ENCODE data around the gene SLC29A2. TPM values are rescaled to one million over a fixed set of nuclear protein-coding genes. Genes with fewer than 3 reads are reported as not detected.

SLC29A2 gene
- total and polyA plus RNA-seq, 2 of the 8 experiments (the other 6 are each of a cell fraction or from before 2014, with no cell fraction given): 29.3 to 31.6 TPM

- CTCF ChIA-PET (ENCODE audit: partially characterized antibody): interaction anchor here (1.1 to 11.7 kb wide), 8 partner anchors 8 to 45 kb away, joined by 3 to 242 read pairs (median 4); partner anchors contain the start of gene RIN1
- no peak overlapping the region for H2AK5ac ChIP-seq (ENCODE audit: low read depth, low read length)
- POLR2A ChIA-PET (ENCODE audit: partially characterized antibody): interaction anchor here (0.8 to 3.5 kb wide), 10 partner anchors 8 to 54 kb away, joined by 3 to 19 read pairs (median 5); partner anchors contain the start of gene BRMS1
Measured at GRCh38 chr11:66318600-66318970, 53.0 kb downstream of the SLC29A2 start.

More at GRCh38 chr11:66318600-66318970, 53.0 kb downstream of the SLC29A2 start:
- H3K4me3 ChIP-seq (ENCODE audit: extremely low read depth in 1 of 4, insufficient read depth in 2 of 4, low read depth in 3 of 4, low read length in 4 of 4): no peak overlapping the region
- no peaks in the 10 kb centered on the region for H3K79me1 ChIP-seq (ENCODE audit: low read depth, low read length)
- H3K79me2 ChIP-seq (ENCODE audit: control insufficient read depth in 1 of 2, insufficient read depth in 2 of 2, low read length in 2 of 2): no peaks in the 10 kb centered on the region
- H4K8ac ChIP-seq (ENCODE audit: extremely low read depth, insufficient read depth, low read length): no peak overlapping the region
- FAIRE-seq (no peak), DNase-seq (ENCODE audit: low read depth in 1 of 2, low spot score in 2 of 2) (no peak)
- no peak overlapping the region for H3K27ac ChIP-seq (ENCODE audit: low read depth, low read length)
- H3K9me3 ChIP-seq (ENCODE audit: insufficient read depth in 2 of 2, low read depth in 1 of 2, low read length in 1 of 2): no peaks in the 10 kb centered on the region
- no peak for TF ChIP-seq ATF3 (IDR thresholded peaks at IDR 0.05; ENCODE audit: insufficient read depth, low read depth, low read length)
- TF ChIP-seq JUN (IDR thresholded peaks at IDR 0.05; ENCODE audit: low read depth, low read length): no peak
- TF ChIP-seq PHF8 (conservative IDR thresholded peaks at IDR 0.05; ENCODE audit: low read depth, low read length): no peak
- no peak for TF ChIP-seq CBX5 (IDR thresholded peaks at IDR 0.05; ENCODE audit: low read depth, low read length)
- TF ChIP-seq GTF2F1 (IDR thresholded peaks at IDR 0.05; ENCODE audit: borderline replicate concordance, low read depth, low read length): no peak
- no peak for TF ChIP-seq BRCA1 (IDR thresholded peaks at IDR 0.05; ENCODE audit: low read depth, low read length)
- no peak for TF ChIP-seq JUND (IDR thresholded peaks at IDR 0.05; ENCODE audit: low read length)
- TF ChIP-seq SP1 (IDR thresholded peaks at IDR 0.05; ENCODE audit: low read depth, low read length): no peak
- no peak for TF ChIP-seq MAFK (IDR thresholded peaks at IDR 0.05; ENCODE audit: low read depth, low read length)
- TF ChIP-seq SIN3A (conservative IDR thresholded peaks at IDR 0.05 in 1 of 2, IDR thresholded peaks at IDR 0.05 in 1 of 2; ENCODE audit: low read depth in 1 of 2, low read length in 2 of 2): no peak
- TF ChIP-seq CHD1 (IDR thresholded peaks at IDR 0.05; ENCODE audit: low read depth, low read length): no peak
- TF ChIP-seq SP2 (IDR thresholded peaks at IDR 0.05; ENCODE audit: low read length): no peak
- H3K56ac ChIP-seq (replicated peaks; ENCODE audit: insufficient read length, low read depth, low read length): no peak overlapping the region
- no peak overlapping the region for H3K4ac ChIP-seq (replicated peaks; ENCODE audit: insufficient read length, low read depth, low read length)
- no peaks in the 10 kb centered on the region for H3K36me3 ChIP-seq (ENCODE audit: control insufficient read depth in 2 of 4, insufficient read depth in 4 of 4, low read length in 3 of 4)
- no peak overlapping the region for H3K9ac ChIP-seq (replicated peaks in 1 of 4; ENCODE audit: extremely low read depth in 1 of 4, low read depth in 3 of 4, low read length in 3 of 4)
- H3K14ac ChIP-seq (ENCODE audit: insufficient read length): no peak overlapping the region
- no peak overlapping the region for H4K91ac ChIP-seq (replicated peaks; ENCODE audit: insufficient read length, low read length)
- peaks cover 9 to 27% (median 19%) of the 10 kb centered on the region in 4 experiments for H3K4me1 ChIP-seq (replicated peaks in 1 of 4; ENCODE audit: control insufficient read depth in 3 of 4, insufficient read depth in 4 of 4, low read length in 3 of 4)
- peak overlapping the region; percentile 51; the same call in 1 of the 2 replicates for H2AFZ ChIP-seq (ENCODE audit: low read length)
- H2BK5ac ChIP-seq (ENCODE audit: low read depth, low read length): peak overlapping the region; percentile 85; the same call in 1 of the 2 replicates
- peaks cover 2% of the 10 kb centered on the region; the same call in 1 of the 2 replicates for H3K23me2 ChIP-seq (ENCODE audit: low read depth, low read length)
- peak overlapping the region; percentile 93; the same call in 1 of the 2 replicates for H2BK15ac ChIP-seq (ENCODE audit: low read length)
- peak overlapping the region; percentile 8 for H2BK120ac ChIP-seq (replicated peaks; ENCODE audit: low read depth, low read length)
- H3K27me3 ChIP-seq (replicated peaks in 1 of 4; ENCODE audit: control insufficient read depth in 3 of 4, extremely low read depth in 1 of 4, insufficient read depth in 3 of 4, low read length in 3 of 4): peaks cover 0 to 5% (median 0%) of the 10 kb centered on the region in 4 experiments; a peak in 3 of 7 replicates
- peak overlapping the region; percentile 4; the same call in 1 of the 2 replicates for H2BK20ac ChIP-seq (ENCODE audit: low read length)
- no peaks in the 10 kb centered on the region for H4K20me1 ChIP-seq (replicated peaks in 1 of 2; ENCODE audit: control insufficient read depth in 1 of 2, insufficient read depth in 2 of 2, low read length in 2 of 2)
- peak overlapping the region; percentile 72; the same call in 1 of the 2 replicates for H3K18ac ChIP-seq (ENCODE audit: extremely low read depth, low read length)
- no peak overlapping the region for H3K23ac ChIP-seq (ENCODE audit: insufficient read length)
- H2BK12ac ChIP-seq (ENCODE audit: low read depth, low read length): peak overlapping the region; percentile 98; the same call in 1 of the 2 replicates
- no peak overlapping the region; a peak in 1 of 4 replicates for H3K4me2 ChIP-seq (ENCODE audit: insufficient read depth in 1 of 2, low read depth in 2 of 2, low read length in 2 of 2)
- no peak overlapping the region for H4K5ac ChIP-seq (ENCODE audit: insufficient read length, low read depth, low read length)
- WGBS, 2 experiments (ENCODE audit: extremely low coverage in 1 of 2, insufficient coverage in 1 of 2, insufficient read length in 1 of 2, insufficient replicate concordance in 2 of 2, low coverage in 1 of 2, low lambda C conversion rate in 2 of 2, missing lambda C conversion rate in 1 of 2): 90% methylated on average over 2 of the region's 3 CpGs; no CpG with 5 or more reads in 1 of the 2 experiments
